Stimulated activated naive CD4-positive, alpha-beta T cell (primary cell): Measurements from ENCODE around the gene FAM171A1.
"Not testable (repeated sequence)": the region's sequence is repeated elsewhere in the genome, so short reads cannot be mapped to it uniquely, and the experiment has no call there.

ENCODE experiments used
- DNase-seq, 6 experiments: peaks; one replicate each; lab custom pipeline; 2025; lab: John Stamatoyannopoulos, UW

Gene FAM171A1

GRCh38 chr10:15344256-15344875 is 26.7 kb downstream of the FAM171A1 start:
- DNase-seq: no peak

DNA sequence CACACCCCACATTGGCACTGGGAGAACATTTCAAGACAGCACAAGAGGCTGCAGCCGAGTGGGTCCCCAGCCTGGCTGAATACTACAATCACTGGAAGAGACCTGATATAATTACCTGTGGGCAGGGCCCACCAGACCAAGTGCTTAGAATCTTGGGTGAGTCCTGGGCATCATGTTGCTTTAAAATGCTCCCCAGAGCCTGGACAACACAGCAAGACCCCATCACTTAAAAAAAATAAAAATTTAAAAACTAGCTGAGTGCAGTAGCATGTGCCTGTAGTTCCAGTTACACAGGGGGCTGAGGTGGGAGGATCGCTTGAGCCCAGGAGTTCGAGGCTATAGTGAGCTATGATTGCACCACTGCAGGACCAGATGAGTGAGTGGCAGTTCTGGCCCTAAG is 28.1 kb downstream of the FAM171A1 start:
- no peak for DNase-seq

DNA sequence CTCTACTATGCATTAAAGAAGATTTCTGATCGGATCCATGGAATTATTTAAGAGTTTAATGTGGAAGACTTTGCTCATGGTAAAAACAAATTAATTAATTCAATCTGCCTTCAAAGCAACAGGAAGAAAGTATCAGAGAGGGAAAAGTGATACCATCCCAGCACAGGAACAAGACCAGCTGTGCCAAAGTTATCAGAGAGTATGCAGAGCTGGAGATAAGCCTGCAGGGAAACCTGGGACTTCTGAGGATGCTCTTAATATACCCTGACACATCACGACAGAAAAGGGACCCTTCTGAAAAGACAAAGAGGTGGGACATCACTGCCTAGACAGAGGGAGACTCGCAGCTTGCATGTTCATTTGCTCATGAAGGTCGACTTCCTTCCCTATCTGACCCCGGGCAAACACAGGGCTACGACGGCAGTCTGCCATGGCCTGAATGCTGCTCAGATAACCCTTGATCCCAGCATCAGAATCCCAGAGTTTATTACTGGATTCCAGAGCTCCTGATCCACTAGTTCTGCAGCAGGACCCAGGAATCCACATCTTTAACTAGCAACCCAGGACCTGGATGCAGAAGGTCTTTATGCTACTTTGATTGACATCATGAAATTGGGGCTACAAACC is 29.5 kb downstream of the FAM171A1 start:
- no peak for DNase-seq

DNA sequence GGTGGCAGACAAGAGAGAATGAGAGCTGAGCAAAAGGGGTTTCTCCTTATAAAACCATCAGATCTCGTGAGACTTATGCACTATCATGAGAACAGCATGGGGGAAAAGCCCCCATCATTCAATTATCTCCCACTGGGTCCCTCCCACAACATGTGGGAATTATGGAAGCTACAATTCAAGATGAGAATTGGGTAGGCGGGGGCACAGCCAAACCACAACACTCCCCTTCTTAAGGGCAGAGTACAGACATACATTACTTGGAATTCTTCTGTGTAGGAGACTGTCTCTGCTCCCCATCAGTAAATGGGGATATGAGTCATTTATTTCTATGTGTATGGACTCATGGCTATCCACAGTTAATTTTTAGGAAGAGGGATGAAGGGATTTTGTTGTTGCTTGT is 31.2 kb downstream of the FAM171A1 start:
- DNase-seq: no peak

GRCh38 chr10:15337441-15337923 is 33.6 kb downstream of the FAM171A1 start:
- DNase-seq: not testable (repeated sequence)

- DNase-seq: no peak
These were observed 34.9 kb downstream of the FAM171A1 start for GRCh38 chr10:15336211-15336610.

DNA sequence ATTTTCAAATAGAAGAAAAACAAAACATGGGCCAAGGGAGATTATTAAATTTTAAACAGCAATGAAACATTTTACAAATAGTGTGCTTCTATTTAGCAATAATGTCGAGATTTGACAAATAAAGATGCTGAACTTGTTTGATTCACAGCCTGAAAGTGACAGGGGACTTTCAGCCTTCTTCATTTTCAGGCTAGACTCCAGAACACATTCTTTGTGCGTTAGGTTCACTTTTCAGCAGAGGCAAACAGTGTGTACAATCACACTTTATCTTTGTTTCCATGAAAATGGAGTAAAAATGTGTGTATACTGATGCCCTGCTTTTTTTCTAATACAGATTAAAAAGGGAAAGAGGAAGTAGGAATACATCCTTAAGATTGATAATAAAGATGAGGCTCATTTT is 35.6 kb downstream of the FAM171A1 start:
- DNase-seq: no peak

DNA sequence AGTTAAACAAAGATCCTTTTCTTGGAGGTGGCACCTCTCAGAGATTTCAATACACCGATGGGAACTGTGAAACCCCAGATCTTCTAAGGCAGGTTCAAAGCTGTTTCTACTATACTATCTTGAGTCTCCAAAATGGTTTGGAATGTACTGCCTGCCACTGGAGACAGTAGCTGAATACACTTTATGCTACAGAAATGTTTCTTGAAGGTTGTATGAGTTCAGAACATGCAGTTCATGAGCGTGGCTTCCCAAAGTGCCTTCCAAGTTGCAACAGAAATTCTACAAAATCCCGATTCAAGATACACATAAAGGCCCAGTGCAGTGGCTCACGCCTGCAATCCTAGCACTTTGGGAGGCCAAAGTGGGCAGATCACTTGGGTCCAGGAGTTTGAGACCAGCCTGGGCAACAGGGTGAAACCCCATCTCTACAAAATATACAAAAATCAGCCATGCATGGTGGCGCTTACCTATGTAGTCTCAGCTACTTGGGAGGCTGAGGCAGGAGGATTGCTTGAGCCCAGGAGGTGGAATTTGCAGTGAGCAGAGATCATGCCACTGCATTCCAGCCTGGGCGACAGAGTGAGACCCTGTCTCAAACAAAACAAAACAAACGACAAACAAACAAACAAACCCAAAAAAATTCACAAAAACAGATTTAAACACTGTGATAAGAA is 36.3 kb downstream of the FAM171A1 start:
- DNase-seq: no peak

- no peak for DNase-seq
These were observed 37.0 kb downstream of the FAM171A1 start for GRCh38 chr10:15333909-15334649.

- DNase-seq: not testable (repeated sequence)
These were observed 37.9 kb downstream of the FAM171A1 start for GRCh38 chr10:15333181-15333580.

DNA sequence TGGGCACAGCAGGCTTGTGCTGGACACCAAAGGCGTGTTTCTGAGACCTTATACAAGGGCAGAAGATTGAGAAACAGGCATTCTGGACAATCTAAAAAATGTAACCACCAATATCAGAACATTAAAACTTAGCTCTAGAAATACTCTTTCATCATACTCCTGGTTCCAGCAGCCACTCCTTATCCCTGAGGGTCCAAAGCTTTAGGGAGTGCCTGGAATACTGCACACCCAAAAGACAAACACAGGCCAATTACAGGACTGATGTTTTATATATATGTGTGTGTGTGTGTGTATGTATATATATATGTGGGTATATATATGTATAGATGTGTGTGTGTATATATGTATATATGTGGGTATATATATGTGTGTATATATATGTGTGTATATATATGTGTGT is 39.6 kb downstream of the FAM171A1 start:
- no peak for DNase-seq

- no peak for DNase-seq
These were observed 41.7 kb downstream of the FAM171A1 start for GRCh38 chr10:15329437-15329836.

GRCh38 chr10:15325944-15326284 is 45.2 kb downstream of the FAM171A1 start:
- DNase-seq: no peak

- DNase-seq: no peak
These were observed 45.7 kb downstream of the FAM171A1 start for GRCh38 chr10:15325243-15325943.

- DNase-seq: no peak
These were observed 46.5 kb downstream of the FAM171A1 start for GRCh38 chr10:15324611-15325010.

- DNase-seq: no peak
These were observed 47.0 kb downstream of the FAM171A1 start for GRCh38 chr10:15324113-15324512.

DNA sequence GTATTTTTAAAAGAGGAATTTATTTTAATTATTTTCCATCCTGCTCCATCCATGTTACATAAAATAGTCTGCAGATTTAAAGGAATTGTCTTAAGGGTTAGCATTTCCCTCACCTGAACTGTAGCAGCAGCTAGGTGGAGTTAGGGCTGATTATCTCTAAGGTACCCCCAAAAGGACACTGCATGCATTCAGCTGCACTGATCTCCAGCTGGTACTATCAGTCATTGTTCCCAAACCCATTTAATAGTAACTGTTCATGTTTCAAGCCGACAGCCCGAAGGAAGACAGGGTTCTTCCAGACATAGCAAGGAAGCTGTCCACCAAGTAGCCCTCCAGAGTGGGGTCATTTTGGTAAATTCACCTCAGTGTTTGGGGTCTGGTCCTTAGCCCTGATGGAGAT is 48.7 kb downstream of the FAM171A1 start:
- DNase-seq: no peak

- DNase-seq: no peak
These were observed 49.4 kb downstream of the FAM171A1 start for GRCh38 chr10:15321431-15322341.

GRCh38 chr10:15320522-15321203 is 50.4 kb downstream of the FAM171A1 start:
- DNase-seq: no peak

DNA sequence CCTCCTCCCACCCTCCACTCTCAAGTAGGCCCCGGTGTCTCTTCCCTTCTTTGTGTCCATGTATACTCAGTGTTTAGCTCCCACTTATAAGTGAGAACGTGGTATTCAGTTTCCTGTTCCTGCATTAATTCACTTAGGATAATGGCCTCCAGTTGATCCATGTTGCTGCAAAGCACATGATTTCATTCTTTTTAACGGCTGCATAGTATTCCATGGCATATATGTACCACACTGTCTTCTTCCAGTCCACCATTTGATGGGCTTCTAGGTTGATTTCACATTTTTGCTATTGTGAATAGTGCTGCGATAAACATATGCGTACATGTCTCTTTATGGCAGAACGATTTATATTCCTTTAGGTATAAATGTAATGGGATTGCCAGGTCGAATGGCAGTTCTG is 51.0 kb downstream of the FAM171A1 start:
- DNase-seq: no peak
